Dermis blood vessel endothelial cell (primary cell): ENCODE data around the gene PLCG2. TPM values are rescaled to one million over a fixed set of nuclear protein-coding genes. Genes with fewer than 3 reads are reported as not detected.

ENCODE experiments used
- DNase-seq: peaks from one replicate; pipeline ENCODE4 v3.0.0; 2010
- total RNA-seq: library from RNA; depleted of rRNA; stranded (reverse); fragments of >200 nt; gene quantifications from 2 replicates; pipeline ENCODE4 v1.2.3, GENCODE V29; 2014

The PLCG2 gene
- total RNA-seq, 1 donor from 2014 or later: 23.5 TPM

GRCh38 chr16:81880816-81881215 lies 101.7 kb downstream of the PLCG2 start:
- no peak for DNase-seq

- DNase-seq: no peak
These were observed 102.1 kb downstream of the PLCG2 start for GRCh38 chr16:81881228-81881627.

GRCh38 chr16:81882559-81882958 lies 103.5 kb downstream of the PLCG2 start:
- no peak for DNase-seq

- no peak for DNase-seq
These were observed 104.1 kb downstream of the PLCG2 start for GRCh38 chr16:81883235-81883634.

GRCh38 chr16:81885976-81886586 lies 107.0 kb downstream of the PLCG2 start:
- peak; percentile 71 for DNase-seq

GRCh38 chr16:81888520-81889394 lies 109.7 kb downstream of the PLCG2 start:
- no peak for DNase-seq

GRCh38 chr16:81891736-81892364 lies 112.8 kb downstream of the PLCG2 start:
- DNase-seq: no peak

- no peak for DNase-seq
These were observed 115.5 kb downstream of the PLCG2 start for GRCh38 chr16:81894592-81894991.

- peak; percentile 51 for DNase-seq
These were observed 117.8 kb downstream of the PLCG2 start for GRCh38 chr16:81896902-81897301.

GRCh38 chr16:81899601-81900000 lies 120.5 kb downstream of the PLCG2 start:
- no peak for DNase-seq

GRCh38 chr16:81900014-81900413 lies 120.9 kb downstream of the PLCG2 start:
- DNase-seq: no peak

GRCh38 chr16:81900456-81900855 lies 121.4 kb downstream of the PLCG2 start:
- no peak for DNase-seq

GRCh38 chr16:81901484-81901883 lies 122.4 kb downstream of the PLCG2 start:
- DNase-seq: peak; percentile 96

- peak; percentile 99 for DNase-seq
These were observed 122.9 kb downstream of the PLCG2 start for GRCh38 chr16:81902025-81902424.

GRCh38 chr16:81904320-81904719 lies 125.2 kb downstream of the PLCG2 start:
- no peak for DNase-seq

GRCh38 chr16:81905277-81905676 lies 126.2 kb downstream of the PLCG2 start:
- no peak for DNase-seq

GRCh38 chr16:81907681-81908080 lies 128.6 kb downstream of the PLCG2 start:
- DNase-seq: no peak

GRCh38 chr16:81908466-81909262 lies 129.6 kb downstream of the PLCG2 start:
- DNase-seq: no peak

GRCh38 chr16:81910366-81910885 lies 131.3 kb downstream of the PLCG2 start:
- no peak for DNase-seq

- DNase-seq: no peak
These were observed 133.3 kb downstream of the PLCG2 start for GRCh38 chr16:81912395-81912794.

- DNase-seq: no peak
These were observed 134.1 kb downstream of the PLCG2 start for GRCh38 chr16:81913222-81913621.

- no peak for DNase-seq
These were observed 138.3 kb downstream of the PLCG2 start for GRCh38 chr16:81917375-81917774.

GRCh38 chr16:81918927-81919326 lies 139.8 kb downstream of the PLCG2 start:
- no peak for DNase-seq
